ENCODE measurements around the gene TTC13. TPM values are rescaled to one million over a fixed set of nuclear protein-coding genes. Genes with fewer than 3 reads are reported as not detected.
A peak's percentile ranks its signal among the peaks of the same experiment; 100 is the strongest.

The TTC13 gene
- total RNA-seq, 1 donor from 2014 or later: 18.6 TPM

- Histone ChIP-seq H3K4me3 (peak overlapping the region; percentile 94), H3K4me1 (peaks cover 50% of the 10 kb centered on the region), H3K36me3 (no peaks in the 10 kb centered on the region), H3K27ac (peak overlapping the region; percentile 86), H3K9me3 (no peaks in the 10 kb centered on the region), H3K27me3 (no peaks in the 10 kb centered on the region)
- TF ChIP-seq CTCF (IDR thresholded peaks at IDR 0.05): no peak
- no peak for ATAC-seq
- intact Hi-C loops (cut with DNase I): no loop called here
- no peak for DNase-seq
Measured at GRCh38 chr1:230865062-230865817, 113.4 kb downstream of the TTC13 start.

DNA sequence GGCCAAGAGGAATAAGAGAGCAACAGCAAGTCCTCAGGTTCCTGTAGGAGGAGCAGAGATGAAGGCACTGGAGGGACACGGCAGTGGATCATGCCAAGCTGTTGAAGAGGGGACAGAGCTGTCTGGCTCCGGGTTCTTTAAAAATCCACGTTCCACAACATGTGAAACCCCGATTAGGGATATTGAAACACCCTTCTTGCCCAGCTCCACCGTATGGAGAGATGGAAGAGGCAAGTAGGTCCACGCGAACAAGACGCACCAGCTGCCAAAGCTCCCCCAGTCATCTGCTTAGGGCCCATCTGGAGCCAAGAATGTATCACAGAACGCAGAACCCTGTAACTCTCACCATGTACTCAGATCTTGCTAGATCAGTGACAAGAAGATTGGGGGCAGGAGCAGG is 114.2 kb downstream of the TTC13 start:
- no peak for TF ChIP-seq CTCF (IDR thresholded peaks at IDR 0.05)
- H3K4me1 ChIP-seq: peaks cover 51% of the 10 kb centered on the region
- H3K9me3 ChIP-seq: no peaks in the 10 kb centered on the region
- H3K36me3 ChIP-seq: no peaks in the 10 kb centered on the region
- H3K27ac ChIP-seq: peak overlapping the region; percentile 48
- ATAC-seq (no peak), DNase-seq (no peak)
- no peaks in the 10 kb centered on the region for H3K27me3 ChIP-seq
- intact Hi-C loops (cut with DNase I): no loop called here
- peak overlapping the region; percentile 9 for H3K4me3 ChIP-seq

GRCh38 chr1:230863449-230863848 is 115.2 kb downstream of the TTC13 start:
- ATAC-seq: peak; percentile 82
- Histone ChIP-seq H3K27me3 (no peaks in the 10 kb centered on the region), H3K4me3 (no peak overlapping the region), H3K4me1 (peaks cover 55% of the 10 kb centered on the region), H3K27ac (peak overlapping the region; percentile 48), H3K9me3 (no peaks in the 10 kb centered on the region), H3K36me3 (no peaks in the 10 kb centered on the region)
- peak; percentile 86 for DNase-seq
- no peak for TF ChIP-seq CTCF (IDR thresholded peaks at IDR 0.05)
- intact Hi-C loops (cut with DNase I): no loop called here

DNA sequence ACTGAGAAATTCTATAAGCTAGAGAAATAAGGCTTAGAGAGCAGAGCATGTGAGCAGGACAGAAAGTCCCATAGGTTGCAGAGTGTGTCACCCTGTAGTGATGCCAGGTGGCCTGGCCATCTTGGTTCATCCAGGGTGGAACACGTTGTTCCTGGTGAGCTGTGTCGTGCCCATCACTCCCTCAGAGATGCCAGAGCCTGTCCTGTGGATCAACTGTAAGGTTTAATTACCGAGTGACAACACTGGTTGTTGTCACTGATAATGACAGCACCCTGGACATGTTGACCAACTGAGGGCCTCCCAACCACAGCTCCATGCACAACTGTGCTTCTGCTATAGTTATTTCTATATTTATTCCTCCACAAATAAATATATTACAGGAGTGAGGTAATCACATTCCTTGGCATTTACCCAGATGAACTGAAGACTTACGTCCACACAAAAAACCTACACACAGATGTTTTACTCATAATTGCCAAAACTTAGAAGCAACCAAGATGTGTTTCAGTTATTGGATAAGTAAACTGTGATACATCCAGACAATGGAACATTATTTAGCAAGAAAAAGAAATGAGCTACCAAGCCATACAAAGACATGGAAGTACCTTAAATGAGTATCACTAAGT is 116.6 kb downstream of the TTC13 start:
- intact Hi-C loops (cut with DNase I): no loop called here
- H3K4me1 ChIP-seq: peaks cover 69% of the 10 kb centered on the region
- no peak overlapping the region for H3K4me3 ChIP-seq
- no peaks in the 10 kb centered on the region for H3K9me3 ChIP-seq
- TF ChIP-seq CTCF (IDR thresholded peaks at IDR 0.05): no peak
- ATAC-seq (no peak), DNase-seq (no peak)
- H3K36me3 ChIP-seq: no peaks in the 10 kb centered on the region
- H3K27me3 ChIP-seq: no peaks in the 10 kb centered on the region
- H3K27ac ChIP-seq: no peak overlapping the region

GRCh38 chr1:230861489-230861888 is 117.2 kb downstream of the TTC13 start:
- no peaks in the 10 kb centered on the region for H3K9me3 ChIP-seq
- peaks cover 73% of the 10 kb centered on the region for H3K4me1 ChIP-seq
- no peak overlapping the region for H3K4me3 ChIP-seq
- no peak for DNase-seq
- H3K27ac ChIP-seq: no peak overlapping the region
- no peaks in the 10 kb centered on the region for H3K27me3 ChIP-seq
- intact Hi-C loops (cut with DNase I): no loop called here
- no peak for ATAC-seq
- TF ChIP-seq CTCF (IDR thresholded peaks at IDR 0.05): no peak
- no peaks in the 10 kb centered on the region for H3K36me3 ChIP-seq
